DOHH2 (cell line): ENCODE data around the gene DUSP12.
A peak's percentile ranks its signal among the peaks of the same experiment; 100 is the strongest.

Experiments used
- EZH2phosphoT487 ChIP-seq: fragments of 200-600 bp; sonication (generic); IDR thresholded peaks from 2 replicates; pipeline ENCODE4 v1.6.1; 2017; ENCODE audit warnings: borderline replicate concordance, mild to moderate bottlenecking, antibody characterized with exemption, low read length, moderate library complexity, mixed read lengths
- TF ChIP-seq, protein P1 (sequence below): fragments of 200-600 bp; sonication (generic); IDR thresholded peaks from one replicate; pipeline ENCODE4 v1.5.1; 2014; ENCODE audit warnings: antibody characterized with exemption, mild to moderate bottlenecking, low read depth, low read length; ENCODE audit not compliant: poor library complexity, severe bottlenecking

DNA sequence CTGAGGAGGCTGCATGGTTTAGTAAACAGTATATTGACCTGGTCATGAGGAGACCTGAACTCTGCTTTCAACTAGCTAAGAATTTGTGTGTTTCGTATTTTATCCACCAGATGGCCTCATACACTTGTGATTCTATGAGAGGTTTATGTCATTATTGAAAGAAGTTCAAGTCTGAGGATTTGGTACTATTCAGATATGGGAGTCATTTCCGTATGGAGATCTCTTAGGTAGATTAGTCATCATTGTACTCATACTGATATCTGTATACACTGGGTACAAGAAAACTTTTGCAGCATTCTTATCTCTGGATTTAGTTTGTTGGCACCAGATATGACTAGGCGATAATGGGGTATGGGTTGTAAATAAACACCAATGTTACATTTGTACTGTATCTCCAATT, 43.2 kb downstream of the DUSP12 start:
- TF ChIP-seq, protein P1, sequence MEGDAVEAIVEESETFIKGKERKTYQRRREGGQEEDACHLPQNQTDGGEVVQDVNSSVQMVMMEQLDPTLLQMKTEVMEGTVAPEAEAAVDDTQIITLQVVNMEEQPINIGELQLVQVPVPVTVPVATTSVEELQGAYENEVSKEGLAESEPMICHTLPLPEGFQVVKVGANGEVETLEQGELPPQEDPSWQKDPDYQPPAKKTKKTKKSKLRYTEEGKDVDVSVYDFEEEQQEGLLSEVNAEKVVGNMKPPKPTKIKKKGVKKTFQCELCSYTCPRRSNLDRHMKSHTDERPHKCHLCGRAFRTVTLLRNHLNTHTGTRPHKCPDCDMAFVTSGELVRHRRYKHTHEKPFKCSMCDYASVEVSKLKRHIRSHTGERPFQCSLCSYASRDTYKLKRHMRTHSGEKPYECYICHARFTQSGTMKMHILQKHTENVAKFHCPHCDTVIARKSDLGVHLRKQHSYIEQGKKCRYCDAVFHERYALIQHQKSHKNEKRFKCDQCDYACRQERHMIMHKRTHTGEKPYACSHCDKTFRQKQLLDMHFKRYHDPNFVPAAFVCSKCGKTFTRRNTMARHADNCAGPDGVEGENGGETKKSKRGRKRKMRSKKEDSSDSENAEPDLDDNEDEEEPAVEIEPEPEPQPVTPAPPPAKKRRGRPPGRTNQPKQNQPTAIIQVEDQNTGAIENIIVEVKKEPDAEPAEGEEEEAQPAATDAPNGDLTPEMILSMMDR, result peak; percentile 65
- TF ChIP-seq EZH2phosphoT487, result no peak
